Skeletal muscle tissue (tissue), 4 donors: ENCODE results near the gene TMEM150C. TPM values are rescaled to one million over a fixed set of nuclear protein-coding genes. Genes with fewer than 3 reads are reported as not detected.

Experiments
- H3K27ac ChIP-seq: one replicate; pipeline ENCODE4 v1.7.0; 2013; ENCODE audit warnings: mild to moderate bottlenecking, low read depth, low read length, inconsistent platforms
- H3K27me3 ChIP-seq, 3 donors: one replicate each; pipeline ENCODE4 v1.7.0; 2013; ENCODE audit warnings: low read length in 3 of 3; ENCODE audit not compliant: control insufficient read depth in 3 of 3, insufficient read depth in 3 of 3
- H3K36me3 ChIP-seq, 3 donors: one replicate each; pipeline ENCODE4 v1.7.0; 2013; ENCODE audit warnings: low read length in 3 of 3; ENCODE audit not compliant: control insufficient read depth in 3 of 3, insufficient read depth in 3 of 3
- H3K4me1 ChIP-seq, 3 donors: one replicate each; pipeline ENCODE4 v1.7.0; 2013; ENCODE audit warnings: low read length in 3 of 3, mild to moderate bottlenecking in 3 of 3; ENCODE audit not compliant: control insufficient read depth in 3 of 3, insufficient read depth in 3 of 3
- H3K4me3 ChIP-seq, 3 donors: one replicate each; pipeline ENCODE4 v1.7.0; 2013; ENCODE audit warnings: low read length in 3 of 3
- H3K9ac ChIP-seq, 3 donors: one replicate each; pipeline ENCODE4 v1.7.0; 2013; ENCODE audit warnings: low read length in 3 of 3, mild to moderate bottlenecking in 3 of 3, moderate library complexity in 2 of 3, low read depth in 1 of 3
- H3K9me3 ChIP-seq, 3 donors: one replicate each; pipeline ENCODE4 v1.7.0; 2013; ENCODE audit warnings: low read length in 3 of 3; ENCODE audit not compliant: control insufficient read depth in 3 of 3
- total RNA-seq: library from RNA; depleted of rRNA; stranded (reverse); fragments of >200 nt; gene quantifications from one replicate; pipeline ENCODE4 v1.2.3, GENCODE V29; 2014
- donor health status: Osteomylitis.

Gene TMEM150C
- total RNA-seq, 1 donor from 2014 or later = 4.2 TPM

GRCh38 chr4:82436780-82437179, 125.0 kb downstream of the TMEM150C start:
- no peaks in the 10 kb centered on the region for H3K4me1 ChIP-seq
- H3K4me3 ChIP-seq = no peak overlapping the region
- H3K27ac ChIP-seq = no peak overlapping the region
- no peaks in the 10 kb centered on the region for H3K9me3 ChIP-seq
- no peaks in the 10 kb centered on the region for H3K27me3 ChIP-seq
- peaks cover 0 to 2% (median 0%) of the 10 kb centered on the region in 3 donors for H3K36me3 ChIP-seq
- no peak overlapping the region for H3K9ac ChIP-seq

- peaks cover 3 to 6% (median 3%) of the 10 kb centered on the region in 3 donors for H3K4me1 ChIP-seq
- H3K27me3 ChIP-seq = no peaks in the 10 kb centered on the region
- H3K9ac ChIP-seq = no peak overlapping the region
- no peaks in the 10 kb centered on the region for H3K9me3 ChIP-seq
- H3K27ac ChIP-seq = no peak overlapping the region
- peaks cover 0 to 2% (median 0%) of the 10 kb centered on the region in 3 donors for H3K36me3 ChIP-seq
- no peak overlapping the region for H3K4me3 ChIP-seq
Observed at GRCh38 chr4:82436130-82436529, 125.7 kb downstream of the TMEM150C start.

GRCh38 chr4:82434949-82435348, 126.8 kb downstream of the TMEM150C start:
- Histone ChIP-seq H3K36me3 (peaks cover 0 to 2% (median 0%) of the 10 kb centered on the region in 3 donors), H3K9me3 (no peaks in the 10 kb centered on the region), H3K27ac (no peak overlapping the region), H3K27me3 (no peaks in the 10 kb centered on the region), H3K9ac (no peak overlapping the region), H3K4me1 (peaks cover 7 to 9% (median 7%) of the 10 kb centered on the region in 3 donors), H3K4me3 (no peak overlapping the region)

GRCh38 chr4:82433791-82434190, 128.0 kb downstream of the TMEM150C start:
- no peak overlapping the region for H3K9ac ChIP-seq
- no peaks in the 10 kb centered on the region for H3K27me3 ChIP-seq
- no peak overlapping the region for H3K27ac ChIP-seq
- H3K4me3 ChIP-seq = no peak overlapping the region
- peaks cover 0 to 2% (median 0%) of the 10 kb centered on the region in 3 donors for H3K36me3 ChIP-seq
- H3K4me1 ChIP-seq = peaks cover 7 to 11% (median 7%) of the 10 kb centered on the region in 3 donors
- H3K9me3 ChIP-seq = no peaks in the 10 kb centered on the region

Other genes with a start within 250 kb of the TMEM150C start
- 51.7 TPM for gene HNRNPD, start 188.0 kb downstream of the TMEM150C start, total RNA-seq
- 123 TPM for gene HNRNPDL, start 131.5 kb downstream of the TMEM150C start, total RNA-seq
- 16.7 TPM for gene ENOPH1, start 131.4 kb downstream of the TMEM150C start, total RNA-seq
- gene SCD5, start 236.8 kb upstream of the TMEM150C start, total RNA-seq = 9.4 TPM